NCI-H748 (cell line): ENCODE results near the gene MEOX1.

Source experiments
- DNase-seq: peaks from one replicate; lab custom pipeline; 2025; ENCODE audit not compliant: unreplicated experiment; lab: John Stamatoyannopoulos, UW

MEOX1 gene

GRCh38 chr17:43595466-43595865, 66.3 kb downstream of the MEOX1 start:
- no peak for DNase-seq

GRCh38 chr17:43591779-43592562, 69.8 kb downstream of the MEOX1 start:
- no peak for DNase-seq

- DNase-seq, result no peak
Observed at GRCh38 chr17:43591001-43591400, 70.7 kb downstream of the MEOX1 start.
